Ishikawa (cell line): Measurements from ENCODE around the gene ADGRG1.

Experiments
- CEBPB ChIP-seq: IDR thresholded peaks from 2 replicates; pipeline ENCODE4 v1.6.1; 2012
- CREB1 ChIP-seq: IDR thresholded peaks from 2 replicates; pipeline ENCODE4 v1.6.1; 2012; ENCODE audit warnings: low read depth
- EGR1 ChIP-seq: IDR thresholded peaks from 2 replicates; pipeline ENCODE4 v1.6.1; 2012
- EP300 ChIP-seq: IDR thresholded peaks from 2 replicates; pipeline ENCODE4 v1.6.1; 2012; ENCODE audit warnings: borderline replicate concordance
- FOXM1 ChIP-seq: IDR thresholded peaks from 2 replicates; pipeline ENCODE4 v1.6.1; 2012; ENCODE audit warnings: low read depth, borderline replicate concordance
- NFIC ChIP-seq: IDR thresholded peaks from 2 replicates; pipeline ENCODE4 v1.6.1; 2012
- RAD21 ChIP-seq: IDR thresholded peaks from 2 replicates; pipeline ENCODE4 v1.6.1; 2012; ENCODE audit warnings: low read depth
- REST ChIP-seq: IDR thresholded peaks from 2 replicates; pipeline ENCODE4 v1.6.1; 2012; ENCODE audit warnings: low read depth, mild to moderate bottlenecking
- TAF1 ChIP-seq: IDR thresholded peaks from 2 replicates; pipeline ENCODE4 v1.6.1; 2012; ENCODE audit warnings: low read depth, mild to moderate bottlenecking
- TCF12 ChIP-seq: IDR thresholded peaks from 2 replicates; pipeline ENCODE4 v1.6.1; 2012; ENCODE audit warnings: low read depth
- TEAD4 ChIP-seq: IDR thresholded peaks from 2 replicates; pipeline ENCODE4 v1.6.1; 2012
- USF1 ChIP-seq: IDR thresholded peaks from 2 replicates; pipeline ENCODE4 v1.6.1; 2012
- YY1 ChIP-seq: IDR thresholded peaks from 2 replicates; pipeline ENCODE4 v1.6.1; 2012; ENCODE audit warnings: low read depth
- ZBTB7A ChIP-seq: IDR thresholded peaks from 2 replicates; pipeline ENCODE4 v1.6.1; 2012; ENCODE audit warnings: low read depth
- TF ChIP-seq, protein P1 (sequence below): IDR thresholded peaks from 2 replicates; pipeline ENCODE4 v1.6.1; 2012

Gene ADGRG1

GRCh38 chr16:57619133-57619605 is 9.3 kb upstream of the ADGRG1 start:
- no peak for TF ChIP-seq TAF1
- no peak for TF ChIP-seq RAD21
- no peak for TF ChIP-seq TEAD4
- no peak for TF ChIP-seq REST
- TF ChIP-seq CREB1: no peak
- no peak for TF ChIP-seq EP300
- no peak for TF ChIP-seq FOXM1

GRCh38 chr16:57619606-57620334 is 8.7 kb upstream of the ADGRG1 start:
- no peak for TF ChIP-seq EGR1
- TF ChIP-seq EP300: no peak; the same call in none of the 2 replicates
- peak; percentile 65; the same call in 1 of the 2 replicates for TF ChIP-seq TCF12
- TF ChIP-seq NFIC: no peak; the same call in none of the 2 replicates
- TF ChIP-seq, protein P1, sequence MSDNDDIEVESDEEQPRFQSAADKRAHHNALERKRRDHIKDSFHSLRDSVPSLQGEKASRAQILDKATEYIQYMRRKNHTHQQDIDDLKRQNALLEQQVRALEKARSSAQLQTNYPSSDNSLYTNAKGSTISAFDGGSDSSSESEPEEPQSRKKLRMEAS: peak; percentile 28; the same call in 1 of the 2 replicates
- TF ChIP-seq FOXM1: 0 out of 2 replicates have a peak, but pooled peaks have one; percentile 30
- peak; percentile 66 for TF ChIP-seq TAF1
- TF ChIP-seq USF1: no peak
- TF ChIP-seq CREB1: no peak
- TF ChIP-seq RAD21: no peak; the same call in 1 of the 2 replicates
- peak; percentile 37 for TF ChIP-seq YY1
- no peak for TF ChIP-seq REST
- TF ChIP-seq TEAD4: peak; percentile 61
- TF ChIP-seq ZBTB7A: no peak; the same call in none of the 2 replicates
- TF ChIP-seq CEBPB: no peak

DNA sequence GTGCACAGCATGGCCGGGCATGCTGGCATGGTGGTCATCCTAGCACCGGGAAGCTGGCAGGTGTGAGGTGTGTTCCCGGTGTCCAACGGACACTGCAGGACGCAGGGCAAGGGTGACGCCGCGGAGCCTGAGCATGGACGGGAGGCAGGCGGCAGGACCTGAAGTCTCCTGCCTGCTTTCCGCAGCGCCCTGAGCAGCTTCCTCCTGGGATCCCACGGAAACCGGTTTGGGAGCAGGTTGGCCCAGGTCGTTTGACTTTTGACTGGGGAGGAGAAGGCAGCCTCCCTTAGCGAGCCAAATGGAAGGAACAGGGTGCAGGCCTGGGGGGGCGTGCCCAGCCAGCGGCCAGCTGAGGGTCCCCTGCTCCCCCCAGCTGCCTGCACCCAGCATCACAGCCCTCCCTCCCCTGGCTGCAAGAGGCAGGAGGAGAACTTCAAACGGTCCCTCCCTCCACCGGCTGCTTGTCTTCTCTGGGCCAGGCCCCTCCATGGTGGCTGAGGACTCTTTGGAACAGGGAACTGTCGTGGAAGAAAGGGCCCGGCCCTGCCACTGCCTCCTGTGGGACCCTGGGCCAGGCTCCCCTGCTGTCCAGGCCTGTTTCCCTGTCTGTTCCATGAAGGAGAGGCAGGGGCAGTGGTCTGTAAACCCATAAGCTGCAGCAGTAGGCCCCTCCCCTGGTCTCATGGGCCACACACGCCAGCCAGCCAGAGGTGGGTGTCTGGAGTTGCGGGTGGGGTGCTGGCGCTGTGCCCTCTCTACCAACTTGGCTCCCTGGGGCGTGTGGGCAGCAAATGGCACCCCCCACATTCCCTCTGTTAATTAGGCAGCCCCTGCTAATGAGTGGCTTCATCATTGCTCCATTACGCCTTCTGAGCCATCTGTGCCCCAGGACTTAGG is 7.8 kb upstream of the ADGRG1 start:
- TF ChIP-seq USF1: 0 out of 2 replicates have a peak, but pooled peaks have one; percentile 11
- TF ChIP-seq TAF1: no peak; the same call in none of the 2 replicates
- TF ChIP-seq NFIC: peak; percentile 43
- peak; percentile 32; the same call in 1 of the 2 replicates for TF ChIP-seq TEAD4
- 0 out of 2 replicates have a peak, but pooled peaks have one; percentile 27 for TF ChIP-seq EP300
- peak; percentile 23; the same call in 1 of the 2 replicates for TF ChIP-seq TCF12
- no peak for TF ChIP-seq REST
- TF ChIP-seq, protein P1: peak; percentile 26; the same call in 1 of the 2 replicates
